HepG2 (cell line): ENCODE measurements around the gene NUDT2. TPM values are rescaled to one million over a fixed set of nuclear protein-coding genes. Genes with fewer than 3 reads are reported as not detected.

Source experiments
- ARID4A ChIP-seq: sonication (generic); formaldehyde crosslinking; IDR thresholded peaks from 2 replicates; pipeline ENCODE4 v1.5.0; 2020; ENCODE audit warnings: mild to moderate bottlenecking, missing genetic modification reagents, borderline replicate concordance
- ATF1 ChIP-seq: IDR thresholded peaks from 2 replicates; pipeline ENCODE4 v1.6.1; 2016; ENCODE audit warnings: mild to moderate bottlenecking, control low read depth
- ATM ChIP-seq: fragments of 450-650 bp; IDR thresholded peaks from 2 replicates; pipeline ENCODE4 v1.7.1; 2017; ENCODE audit warnings: mild to moderate bottlenecking, borderline replicate concordance
- DRAP1 ChIP-seq: IDR thresholded peaks from 2 replicates; pipeline ENCODE4 v1.6.1; 2016; ENCODE audit warnings: missing genetic modification reagents, missing compliant biosample characterization
- HDAC1 ChIP-seq: sonication (generic); formaldehyde crosslinking; IDR thresholded peaks from 2 replicates; pipeline ENCODE4 v1.5.1; 2020; ENCODE audit warnings: mild to moderate bottlenecking, missing genetic modification reagents
- HMG20A ChIP-seq: IDR thresholded peaks from 2 replicates; pipeline ENCODE4 v1.6.1; 2016; ENCODE audit warnings: borderline replicate concordance
- KIAA2018 ChIP-seq: sonication (generic); formaldehyde crosslinking; IDR thresholded peaks from 2 replicates; pipeline ENCODE4 v1.5.0; 2020; ENCODE audit warnings: mild to moderate bottlenecking, missing genetic modification reagents, borderline replicate concordance
- NBN ChIP-seq: fragments of 450-650 bp; conservative IDR thresholded peaks from 2 replicates; pipeline ENCODE4 v1.6.1; 2017
- PAWR ChIP-seq: sonication (generic); formaldehyde crosslinking; IDR thresholded peaks from 2 replicates; pipeline ENCODE4 v1.4.0; 2020; ENCODE audit warnings: missing genetic modification reagents, mild to moderate bottlenecking, borderline replicate concordance
- ZBTB26 ChIP-seq: IDR thresholded peaks from 2 replicates; pipeline ENCODE4 v1.6.1; 2016; ENCODE audit warnings: missing compliant biosample characterization, missing genetic modification reagents, borderline replicate concordance
- ZNF746 ChIP-seq: sonication (generic); formaldehyde crosslinking; IDR thresholded peaks from 2 replicates; pipeline ENCODE4 v1.8.0; 2022; ENCODE audit warnings: mild to moderate bottlenecking, missing genetic modification reagents
- ZNF879 ChIP-seq: sonication (generic); formaldehyde crosslinking; IDR thresholded peaks from 2 replicates; pipeline ENCODE4 v1.8.1; 2023; ENCODE audit warnings: missing genetic modification reagents
- ZSCAN29 ChIP-seq: sonication (generic); formaldehyde crosslinking; conservative IDR thresholded peaks from 2 replicates; pipeline ENCODE4 v1.4.0; 2020; ENCODE audit warnings: mild to moderate bottlenecking, missing genetic modification reagents
- polyA plus RNA-seq, 8 experiments: library from polyadenylated mRNA; depleted of rRNA in 3 of 8; stranded (reverse) in 7 of 8; unstranded in 1 of 8; fragments of >200 nt; fragmentation: Illumina TruSeq in 4 of 8; extraction: Trizol in 4 of 8; gene quantifications; 2 replicates each; pipeline versions ENCODE4 v1.2.1 to v1.2.3, GENCODE V29; 2011 to 2016; ENCODE audit warnings: low read depth in 4 of 8, missing spikeins in 1 of 8, mixed read lengths in 1 of 8; ENCODE audit not compliant: insufficient read depth in 1 of 8
- total RNA-seq, 5 experiments: library from RNA; depleted of rRNA; stranded (reverse); fragments of >200 nt; fragmentation: Illumina TruSeq; extraction: Trizol; gene quantifications; 2 replicates each; pipeline ENCODE4 v1.2.3, GENCODE V29; 2016; ENCODE audit warnings: low read depth in 1 of 5

The NUDT2 gene
- total and polyA plus RNA-seq, 2 of the 13 experiments (the other 11 are each of a cell fraction or from before 2014, with no cell fraction given): 19.9 to 24.6 TPM

GRCh38 chr9:34379334-34380033 lies 50.1 kb downstream of the NUDT2 start (continued):
- TF ChIP-seq HDAC1 (CRISPR knock-in tag) (0 out of 2 replicates have a peak, but pooled peaks have one; percentile 31), NBN (no peak), DRAP1 (peak; percentile 63; the same call in 1 of the 2 replicates), KIAA2018 (CRISPR knock-in tag) (no peak), ZNF746 (CRISPR knock-in tag) (no peak), ARID4A (CRISPR knock-in tag) (peak; percentile 58; the same call in 1 of the 2 replicates), ZSCAN29 (CRISPR knock-in tag) (peak; percentile 75; the same call in 1 of the 2 replicates), ZNF879 (no peak), ATM (no peak), PAWR (no peak), ZBTB26 (CRISPR knock-in tag) (peak; percentile 62; the same call in 1 of the 2 replicates), HMG20A (CRISPR knock-in tag) (no peak), ATF1 (CRISPR knock-in tag) (no peak)
